HG03354 (cell line): ENCODE results near the gene PARP14.
A peak's percentile ranks its signal among the peaks of the same experiment; 100 is the strongest.
"Not testable (repeated sequence)": the region's sequence is repeated elsewhere in the genome, so short reads cannot be mapped to it uniquely, and the experiment has no call there.

Source experiments
- ATAC-seq: cut with Tn5 transposase; IDR thresholded peaks from one replicate; pipeline ENCODE4 v1.9.1; 2021; ENCODE audit warnings: mild to moderate bottlenecking; ENCODE audit not compliant: unreplicated experiment, poor library complexity, severe bottlenecking

The PARP14 gene

DNA sequence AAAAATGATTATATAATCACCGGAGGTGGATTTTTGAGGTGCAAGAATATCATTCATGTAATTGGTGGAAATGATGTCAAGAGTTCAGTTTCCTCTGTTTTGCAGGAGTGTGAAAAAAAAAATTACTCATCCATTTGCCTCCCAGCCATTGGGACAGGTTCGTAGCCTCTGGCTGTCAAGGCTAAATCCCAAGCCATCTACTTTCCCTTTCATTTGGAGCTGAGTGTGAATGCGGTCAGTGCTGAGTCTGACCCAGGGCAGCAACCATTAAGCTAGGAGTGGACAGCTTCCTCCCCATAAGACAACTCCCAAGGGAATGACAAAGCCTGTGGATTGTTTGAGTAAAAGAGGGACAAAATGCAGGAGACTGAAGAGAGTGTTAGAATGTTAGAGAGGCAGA is 33.6 kb downstream of the PARP14 start:
- no peak for ATAC-seq

GRCh38 chr3:122716667-122717066 is 36.0 kb downstream of the PARP14 start:
- no peak for ATAC-seq

- no peak for ATAC-seq
These were observed 38.8 kb downstream of the PARP14 start for GRCh38 chr3:122719273-122719921.

DNA sequence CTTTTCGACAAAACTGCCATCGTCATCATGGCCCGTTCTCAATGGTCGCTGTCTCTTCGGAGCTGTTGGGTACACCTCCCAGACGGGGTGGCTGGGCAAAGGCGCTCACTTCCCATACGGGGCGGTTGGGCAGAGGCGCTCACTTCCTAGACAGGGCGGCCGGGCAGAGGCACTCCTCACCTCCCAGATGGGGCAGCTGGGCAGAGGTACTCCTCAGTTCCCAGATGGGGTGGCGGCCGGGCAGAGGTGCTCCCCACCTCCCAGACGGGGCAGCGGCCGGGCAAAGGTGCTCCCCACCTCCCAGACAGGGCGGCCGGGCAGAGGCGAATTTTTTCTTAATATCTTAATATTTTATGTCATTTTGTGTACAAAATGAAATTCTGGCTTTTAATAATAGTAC is 44.5 kb downstream of the PARP14 start:
- ATAC-seq, result no peak

GRCh38 chr3:122727294-122727693 is 46.7 kb downstream of the PARP14 start:
- ATAC-seq, result no peak

DNA sequence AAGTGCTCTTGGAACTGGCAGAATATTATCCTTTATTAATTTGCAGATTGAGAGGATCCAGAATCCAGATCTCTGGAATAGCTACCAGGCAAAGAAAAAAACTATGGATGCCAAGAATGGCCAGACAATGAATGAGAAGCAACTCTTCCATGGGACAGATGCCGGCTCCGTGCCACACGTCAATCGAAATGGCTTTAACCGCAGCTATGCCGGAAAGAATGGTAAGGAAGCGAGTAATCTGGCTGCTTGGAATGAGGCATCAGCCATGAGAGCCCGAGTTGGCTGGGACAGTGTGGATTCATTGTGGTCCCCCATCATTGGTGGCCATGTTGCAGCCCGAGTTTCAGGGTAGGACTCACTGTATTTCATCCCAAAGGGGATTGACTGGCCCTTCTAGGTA is 47.1 kb downstream of the PARP14 start:
- ATAC-seq, result no peak

DNA sequence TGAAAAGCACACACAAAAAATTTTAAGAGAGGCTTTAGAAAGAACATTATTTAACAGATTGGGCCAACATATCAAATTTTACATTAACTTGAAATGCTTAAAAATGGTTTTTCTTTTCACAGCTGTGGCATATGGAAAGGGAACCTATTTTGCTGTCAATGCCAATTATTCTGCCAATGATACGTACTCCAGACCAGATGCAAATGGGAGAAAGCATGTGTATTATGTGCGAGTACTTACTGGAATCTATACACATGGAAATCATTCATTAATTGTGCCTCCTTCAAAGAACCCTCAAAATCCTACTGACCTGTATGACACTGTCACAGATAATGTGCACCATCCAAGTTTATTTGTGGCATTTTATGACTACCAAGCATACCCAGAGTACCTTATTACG is 47.5 kb downstream of the PARP14 start:
- no peak for ATAC-seq

DNA sequence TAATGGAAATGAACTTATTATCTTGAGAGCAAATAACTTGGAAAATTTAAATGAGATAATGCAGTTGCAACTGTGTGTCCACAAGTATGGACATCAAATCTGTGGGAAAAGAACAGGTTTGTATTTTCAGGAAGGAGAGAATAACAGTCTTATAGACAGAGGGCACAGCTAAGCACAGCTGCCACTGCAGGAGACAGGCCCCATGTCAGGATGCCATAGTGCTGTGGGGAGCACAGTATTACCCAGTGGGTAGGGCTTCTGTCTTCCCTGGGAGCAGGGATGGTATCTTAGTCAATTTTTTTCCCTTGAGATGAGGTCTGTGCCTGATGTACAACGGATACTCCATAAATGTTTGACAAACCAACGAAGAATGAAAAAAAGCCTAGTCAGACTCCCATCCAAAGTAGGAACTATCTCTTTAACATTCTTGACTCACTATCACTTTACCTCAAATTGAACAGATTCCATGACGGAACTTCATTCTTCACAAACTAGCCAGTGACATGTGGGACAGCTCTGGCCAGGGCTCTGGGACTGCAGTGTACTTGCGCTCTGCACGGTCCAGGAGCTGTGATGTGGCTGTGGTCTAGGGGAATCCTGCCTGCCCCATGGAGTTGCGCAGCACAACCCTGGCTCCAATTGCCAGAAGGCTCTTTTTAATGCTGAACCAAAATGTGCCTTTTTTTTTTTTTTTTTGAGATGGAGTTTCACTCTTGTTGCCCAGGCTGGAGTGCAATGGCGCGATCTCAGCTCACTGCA is 48.3 kb downstream of the PARP14 start:
- no peak for ATAC-seq

DNA sequence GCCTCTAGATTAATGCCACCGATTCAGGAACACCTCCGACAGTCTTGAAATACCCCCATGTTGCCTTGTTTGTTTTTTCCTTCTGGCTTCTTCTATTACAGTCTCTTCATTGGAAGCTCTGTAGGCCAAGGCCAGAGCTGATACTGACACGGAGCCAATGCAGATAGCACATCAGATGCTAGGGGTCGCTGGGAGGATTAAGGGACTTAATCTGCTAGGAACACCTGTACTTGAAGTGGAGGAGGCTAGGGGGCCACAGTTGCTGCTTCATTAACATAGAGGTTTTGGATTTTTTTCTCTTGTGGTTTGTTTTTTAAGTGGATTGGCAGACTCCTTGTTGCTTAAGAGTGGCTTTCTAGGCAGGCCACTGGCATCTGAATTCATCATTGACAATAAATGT is 49.6 kb downstream of the PARP14 start:
- ATAC-seq, result no peak

GRCh38 chr3:122732682-122733525 is 52.3 kb downstream of the PARP14 start:
- not testable (repeated sequence) for ATAC-seq

DNA sequence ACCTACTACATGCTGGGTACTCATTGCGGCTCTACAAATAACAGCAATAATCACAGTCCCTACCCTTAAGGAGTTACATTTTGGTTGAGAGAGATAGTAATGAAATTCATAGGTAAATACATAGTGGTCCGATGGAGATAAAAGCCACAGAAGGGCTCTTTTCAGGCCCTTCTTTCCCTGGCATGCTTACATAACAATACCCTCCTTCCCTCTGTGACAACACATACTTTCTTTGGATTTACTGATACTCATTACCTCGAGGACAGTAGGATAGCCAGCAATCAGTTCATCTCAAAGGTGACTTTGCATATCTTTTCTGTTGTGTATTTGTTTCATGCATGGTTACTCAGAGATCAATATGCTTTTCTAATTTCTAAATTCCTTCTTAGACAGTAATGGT is 58.5 kb downstream of the PARP14 start:
- ATAC-seq, result no peak

DNA sequence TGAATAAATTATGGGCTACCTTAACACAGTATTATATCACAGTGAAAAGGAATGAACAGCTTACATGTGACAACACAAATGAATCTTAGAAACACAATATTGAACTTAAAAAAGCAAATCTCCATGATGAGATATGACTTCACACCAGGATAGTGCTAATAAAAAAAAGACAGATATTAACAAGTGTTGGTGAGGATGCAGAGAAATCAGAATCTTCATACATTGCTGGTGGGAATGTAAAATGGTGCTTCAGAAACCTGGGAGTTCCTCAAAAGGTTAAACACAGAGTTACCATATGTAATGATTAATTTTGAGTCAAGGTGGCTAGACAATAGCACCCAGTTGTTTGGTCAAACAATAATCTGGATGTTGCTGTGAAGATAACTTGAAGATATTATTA is 61.6 kb downstream of the PARP14 start:
- ATAC-seq, result no peak

DNA sequence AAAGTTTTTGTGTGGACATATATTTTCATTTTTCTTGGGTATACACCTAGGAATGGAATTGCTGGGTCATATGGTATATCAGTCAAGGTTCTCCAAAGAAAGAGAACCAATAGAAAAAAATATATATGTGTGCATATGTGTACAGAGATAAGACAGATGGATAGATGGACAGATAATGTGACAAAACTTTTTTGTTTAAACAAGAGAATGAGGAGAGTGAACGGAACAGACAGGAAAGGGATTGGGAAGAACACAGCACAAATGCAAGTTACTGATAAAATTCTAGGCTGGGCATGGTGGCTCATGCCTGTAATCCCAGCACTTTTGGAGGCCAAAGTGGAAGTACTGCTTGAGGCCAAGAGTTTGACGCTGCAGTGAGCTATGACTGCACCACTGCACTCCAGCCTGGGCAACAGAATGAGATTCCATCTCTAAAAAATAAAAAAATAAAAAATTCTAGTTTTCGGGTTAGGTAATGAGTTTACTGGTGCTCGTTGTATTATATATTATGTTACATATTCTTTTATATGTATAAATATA is 63.0 kb downstream of the PARP14 start:
- no peak for ATAC-seq

DNA sequence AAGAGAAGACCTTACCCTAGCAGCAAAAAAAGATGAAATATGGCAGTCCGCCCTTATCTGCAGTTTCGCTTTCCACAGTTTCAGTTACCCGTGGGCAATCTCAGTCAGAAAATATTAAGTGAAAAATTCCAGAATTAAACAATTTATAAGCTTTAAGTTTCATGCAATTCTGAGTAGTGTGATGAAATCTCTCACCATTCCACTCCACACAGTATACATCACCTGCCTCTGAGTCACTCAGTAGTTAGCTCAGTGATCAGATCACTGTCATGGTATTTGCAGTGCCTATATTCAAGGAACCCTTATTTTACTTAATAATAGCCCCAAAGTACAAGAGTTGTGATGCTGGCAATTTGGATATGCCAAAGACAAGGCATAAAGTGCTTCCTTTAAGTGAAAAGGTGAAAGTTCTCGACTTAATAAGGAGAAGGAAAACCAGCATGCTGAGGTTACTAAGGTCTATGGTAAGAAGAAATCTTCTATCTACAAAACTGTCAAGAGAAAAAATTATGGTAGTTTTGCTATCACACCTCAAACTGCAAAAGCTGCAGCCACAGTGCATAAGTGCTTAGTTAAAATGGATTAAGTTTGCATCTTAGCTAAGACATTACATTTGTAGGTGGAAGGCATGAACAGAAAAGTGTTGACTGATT is 64.9 kb downstream of the PARP14 start:
- ATAC-seq, result no peak

GRCh38 chr3:122747295-122747694 is 66.7 kb downstream of the PARP14 start:
- ATAC-seq, result not testable (repeated sequence)

DNA sequence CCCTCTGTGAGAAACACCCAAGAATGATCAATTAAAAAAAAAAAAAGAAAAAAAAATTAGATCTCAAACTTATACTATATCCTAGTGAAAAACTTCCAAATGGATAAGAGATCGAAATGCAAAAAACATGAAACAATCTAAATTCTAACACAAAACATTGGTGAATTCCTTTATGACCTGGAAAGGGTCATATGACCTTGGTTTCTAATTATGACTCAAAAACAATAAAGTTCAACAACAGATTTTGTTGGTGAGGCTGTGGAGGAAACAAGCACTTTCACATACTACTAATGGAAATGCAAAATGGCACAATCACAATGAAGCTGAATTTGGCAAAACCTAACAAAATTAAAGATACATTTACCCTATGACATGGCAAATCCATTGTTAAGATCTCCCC is 67.7 kb downstream of the PARP14 start:
- ATAC-seq, result no peak

- peak; percentile 74 for ATAC-seq
These were observed 74.3 kb downstream of the PARP14 start for GRCh38 chr3:122754929-122755328.

GRCh38 chr3:122755491-122755890 is 74.9 kb downstream of the PARP14 start:
- ATAC-seq, result no peak

DNA sequence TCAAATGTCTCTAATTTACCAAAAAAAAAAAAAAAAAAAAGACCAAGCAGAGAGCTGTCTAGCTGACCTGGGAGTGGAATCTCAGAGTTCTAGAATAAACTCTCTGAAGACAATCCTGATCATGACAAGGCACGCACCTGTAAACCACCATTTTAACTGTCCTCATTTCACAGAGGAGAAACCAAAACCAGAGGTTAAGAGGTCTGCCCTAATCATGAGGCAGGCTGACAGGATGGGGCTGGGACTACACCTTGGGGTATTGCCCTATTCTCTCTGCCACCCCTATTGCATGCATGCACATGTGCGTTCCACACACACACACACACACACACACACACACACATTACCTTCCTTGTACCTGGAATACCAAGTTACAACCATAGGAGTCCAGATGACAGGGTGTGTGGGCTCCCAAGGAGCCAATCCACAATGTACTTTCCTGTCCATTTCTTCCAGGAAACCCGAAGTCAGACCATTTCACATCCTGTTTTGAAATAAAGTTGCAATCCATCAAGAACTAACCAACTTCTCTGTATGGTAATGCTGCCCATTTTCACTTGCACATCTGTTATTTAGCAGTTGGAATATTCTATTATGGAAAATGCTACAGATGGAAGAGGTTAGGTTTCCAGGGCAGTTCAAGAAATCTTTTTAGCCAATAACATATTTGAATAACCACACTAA is 78.4 kb downstream of the PARP14 start:
- ATAC-seq, result no peak
